H1 (cell line): ENCODE data around the gene PARD3. TPM values are rescaled to one million over a fixed set of nuclear protein-coding genes. Genes with fewer than 3 reads are reported as not detected.

ENCODE experiments used
- CTCF ChIA-PET: fragments of 300-600 bp; sonication (Branson Sonifier 250); formaldehyde crosslinking; loops from one replicate; lab custom pipeline; 2021; ENCODE audit not compliant: partially characterized antibody; lab: Charles Lee
- POLR2A ChIA-PET: fragments of 300-600 bp; sonication (Branson Sonifier 250); formaldehyde crosslinking; loops from one replicate; lab custom pipeline; 2021; ENCODE audit warnings: inconsistent platforms; ENCODE audit not compliant: partially characterized antibody; lab: Charles Lee
- DNase-seq, 2 experiments: peaks; one replicate each; pipeline versions ENCODE4 v3.0.0 to v3.0.0-alpha.2; 2010 to 2022; ENCODE audit warnings: low spot score in 2 of 2, low read depth in 1 of 2, mixed read lengths in 1 of 2
- FAIRE-seq: peaks from 2 replicates; lab custom pipeline; 2011; peaks lifted over from hg19 to GRCh38; lab: Jason Lieb, UNC
- H2AFZ ChIP-seq: 2 replicates; pipeline ENCODE4 v1.8.1; 2012; ENCODE audit warnings: low read length, inconsistent platforms
- H2AK5ac ChIP-seq: 2 replicates; pipeline ENCODE4 v1.6.1; 2013; ENCODE audit warnings: low read depth, low read length
- H2BK120ac ChIP-seq: replicated peaks from 2 replicates; pipeline ENCODE3; 2013; ENCODE audit warnings: low read depth, low read length, inconsistent platforms
- H2BK12ac ChIP-seq: 2 replicates; pipeline ENCODE4 v1.6.1; 2013; ENCODE audit warnings: low read depth, low read length
- H2BK15ac ChIP-seq: 2 replicates; pipeline ENCODE4 v1.6.1; 2013; ENCODE audit warnings: low read length
- H2BK20ac ChIP-seq: 2 replicates; pipeline ENCODE4 v1.6.1; 2013; ENCODE audit warnings: low read length
- H2BK5ac ChIP-seq: 2 replicates; pipeline ENCODE4 v1.6.1; 2013; ENCODE audit warnings: low read depth, low read length
- H3K14ac ChIP-seq: 2 replicates; pipeline ENCODE4 v1.6.1; 2013; ENCODE audit warnings: inconsistent platforms; ENCODE audit not compliant: insufficient read length
- H3K18ac ChIP-seq: 2 replicates; pipeline ENCODE4 v1.6.1; 2013; ENCODE audit warnings: low read length; ENCODE audit errors: extremely low read depth
- H3K23ac ChIP-seq: 2 replicates; pipeline ENCODE4 v1.6.1; 2013; ENCODE audit warnings: inconsistent platforms; ENCODE audit not compliant: insufficient read length
- H3K23me2 ChIP-seq: 2 replicates; pipeline ENCODE4 v1.6.1; 2013; ENCODE audit warnings: low read depth, low read length
- H3K27ac ChIP-seq: 2 replicates; pipeline ENCODE4 v1.6.1; 2011; ENCODE audit warnings: low read depth, low read length, inconsistent platforms
- H3K27me3 ChIP-seq, 4 experiments: replicated peaks in 1 of 4; 1 replicate in 1 of 4; 2 replicates in 3 of 4; pipeline versions ENCODE4 v1.6.1 to v1.8.1; 2011 to 2013; ENCODE audit warnings: low read length in 3 of 4, mild to moderate bottlenecking in 3 of 4, inconsistent platforms in 2 of 4, mixed read lengths in 2 of 4, moderate library complexity in 1 of 4; ENCODE audit not compliant: control insufficient read depth in 3 of 4, insufficient read depth in 3 of 4; ENCODE audit errors: extremely low read depth in 1 of 4
- H3K36me3 ChIP-seq, 4 experiments: 2 replicates each; pipeline versions ENCODE4 v1.6.1 to v1.8.1; 2011 to 2013; ENCODE audit warnings: mild to moderate bottlenecking in 4 of 4, low read length in 3 of 4, moderate library complexity in 2 of 4, control low read depth in 1 of 4, inconsistent platforms in 1 of 4; ENCODE audit not compliant: insufficient read depth in 4 of 4, control insufficient read depth in 2 of 4
- H3K4ac ChIP-seq: replicated peaks from 2 replicates; pipeline ENCODE3; 2013; ENCODE audit warnings: low read length, low read depth, mixed read lengths, inconsistent platforms; ENCODE audit not compliant: insufficient read length
- H3K4me1 ChIP-seq, 4 experiments: replicated peaks in 1 of 4; 1 replicate in 1 of 4; 2 replicates in 3 of 4; pipeline versions ENCODE4 v1.6.1 to v1.8.1; 2011 to 2013; ENCODE audit warnings: low read length in 3 of 4, inconsistent platforms in 2 of 4, mixed read lengths in 1 of 4; ENCODE audit not compliant: insufficient read depth in 4 of 4, control insufficient read depth in 3 of 4
- H3K4me2 ChIP-seq, 2 experiments: 2 replicates each; pipeline versions ENCODE4 v1.6.1 to v1.8.1; 2011 to 2013; ENCODE audit warnings: low read depth in 2 of 2, low read length in 2 of 2, control low read depth in 1 of 2, inconsistent platforms in 1 of 2, mild to moderate bottlenecking in 1 of 2; ENCODE audit not compliant: insufficient read depth in 1 of 2
- H3K4me3 ChIP-seq, 4 experiments: fragments of 200-600, 300-600 bp in 1 of 4; sonication (generic), shearing (Covaris generic), sonication (Bioruptor Twin) in 1 of 4; 2 replicates each; pipeline versions ENCODE4 v1.5.1 to v1.8.1; 2011 to 2016; ENCODE audit warnings: low read length in 4 of 4, low read depth in 3 of 4, control low read depth in 2 of 4, inconsistent platforms in 2 of 4, mild to moderate bottlenecking in 2 of 4, mixed read lengths in 1 of 4, moderate library complexity in 1 of 4; ENCODE audit not compliant: insufficient read depth in 2 of 4; ENCODE audit errors: extremely low read depth in 1 of 4
- H3K56ac ChIP-seq: replicated peaks from 2 replicates; pipeline ENCODE3; 2013; ENCODE audit warnings: low read depth, mild to moderate bottlenecking, mixed read lengths, low read length, inconsistent platforms; ENCODE audit not compliant: insufficient read length
- H3K79me1 ChIP-seq: 2 replicates; pipeline ENCODE4 v1.6.1; 2013; ENCODE audit warnings: low read depth, low read length, control low read depth
- H3K79me2 ChIP-seq, 2 experiments: 2 replicates each; pipeline versions ENCODE4 v1.6.1 to v1.8.1; 2012 to 2013; ENCODE audit warnings: low read length in 2 of 2, mild to moderate bottlenecking in 2 of 2, inconsistent platforms in 1 of 2; ENCODE audit not compliant: insufficient read depth in 2 of 2, control insufficient read depth in 1 of 2
- H3K9ac ChIP-seq, 4 experiments: replicated peaks in 1 of 4; 1 replicate in 1 of 4; 2 replicates in 3 of 4; pipeline versions ENCODE4 v1.6.1 to v1.8.1; 2011 to 2013; ENCODE audit warnings: low read depth in 3 of 4, low read length in 3 of 4, control low read depth in 2 of 4, mild to moderate bottlenecking in 2 of 4, moderate library complexity in 2 of 4, inconsistent platforms in 1 of 4; ENCODE audit errors: extremely low read depth in 1 of 4
- H3K9me3 ChIP-seq, 2 experiments: 2 replicates each; pipeline versions ENCODE4 v1.6.1 to v1.8.1; 2012 to 2013; ENCODE audit warnings: mild to moderate bottlenecking in 2 of 2, moderate library complexity in 2 of 2, control low read depth in 1 of 2, inconsistent platforms in 1 of 2, low read depth in 1 of 2, low read length in 1 of 2, mixed read lengths in 1 of 2; ENCODE audit not compliant: insufficient read depth in 2 of 2
- H4K20me1 ChIP-seq, 2 experiments: replicated peaks in 1 of 2; 2 replicates each; pipeline versions ENCODE3 to v1.8.1; 2011 to 2013; ENCODE audit warnings: inconsistent platforms in 2 of 2, low read length in 2 of 2, mild to moderate bottlenecking in 1 of 2; ENCODE audit not compliant: insufficient read depth in 2 of 2, control insufficient read depth in 1 of 2
- H4K5ac ChIP-seq: 2 replicates; pipeline ENCODE4 v1.6.1; 2013; ENCODE audit warnings: low read length, low read depth, mixed read lengths, inconsistent platforms; ENCODE audit not compliant: insufficient read length
- H4K8ac ChIP-seq: 2 replicates; pipeline ENCODE4 v1.8.0; 2013; ENCODE audit warnings: mild to moderate bottlenecking, moderate library complexity, low read length, inconsistent platforms; ENCODE audit not compliant: insufficient read depth; ENCODE audit errors: extremely low read depth
- H4K91ac ChIP-seq: replicated peaks from 2 replicates; pipeline ENCODE3; 2013; ENCODE audit warnings: low read length, mixed read lengths, inconsistent platforms; ENCODE audit not compliant: insufficient read length
- CHD1 ChIP-seq: IDR thresholded peaks from 2 replicates; pipeline ENCODE4 v1.6.1; 2012; ENCODE audit warnings: low read depth, low read length, improper control_type of control experiment
- CTBP2 ChIP-seq: IDR thresholded peaks from 2 replicates; pipeline ENCODE4 v1.7.0; 2011; ENCODE audit warnings: borderline replicate concordance, mild to moderate bottlenecking, moderate library complexity, mixed read lengths, low read length; ENCODE audit not compliant: insufficient read depth, insufficient read length
- HDAC6 ChIP-seq: IDR thresholded peaks from one replicate; pipeline ENCODE4 v1.7.1; 2012; ENCODE audit warnings: low read depth, mild to moderate bottlenecking, inconsistent platforms, low read length, moderate library complexity
- MAX ChIP-seq: IDR thresholded peaks from 2 replicates; pipeline ENCODE4 v1.6.1; 2012; ENCODE audit warnings: inconsistent platforms
- WGBS, 2 experiments: shearing (Covaris generic) in 1 of 2; methylation state at CpG; one replicate each; pipeline versions ENCODE4 v1.1.6 to v1.1.7; 2013 to 2015; ENCODE audit warnings: low lambda C conversion rate in 2 of 2, mixed read lengths in 2 of 2, inconsistent platforms in 1 of 2, low coverage in 1 of 2, missing lambda C conversion rate in 1 of 2; ENCODE audit not compliant: insufficient replicate concordance in 2 of 2, insufficient coverage in 1 of 2, insufficient read length in 1 of 2; ENCODE audit errors: extremely low coverage in 1 of 2, missing lambda C conversion rate in 1 of 2; 5-methylcytosine and 5-hydroxymethylcytosine counted together
- polyA plus RNA-seq, 7 experiments: library from polyadenylated mRNA; depleted of rRNA in 3 of 7; stranded (reverse) in 5 of 7; unstranded in 2 of 7; fragments of >200 nt in 5 of 7; fragments of 200-250 nt in 2 of 7; gene quantifications; 1 replicate in 5 of 7; 2 replicates in 1 of 7; 4 replicates in 1 of 7; pipeline versions ENCODE4 v1.2.1 to v1.2.3, GENCODE V29; 2011 to 2013; ENCODE audit warnings: missing spikeins in 2 of 7, mixed read lengths in 2 of 7
- total RNA-seq: library from RNA; stranded (reverse); fragmentation: NEBNext Ultra II Directional; extraction: Animal tissue kit (Norgen Biotek cat#: 25700); gene quantifications from 2 replicates; pipeline ENCODE4 v1.2.1, GENCODE V29; 2021

Gene PARD3
- total and polyA plus RNA-seq, 2 of the 8 experiments (the other 6 are each of a cell fraction or from before 2014, with no cell fraction given), result 19.7 to 49.1 TPM

GRCh38 chr10:34205452-34205851 lies 609.6 kb downstream of the PARD3 start:
- Histone ChIP-seq H2BK20ac (no peak overlapping the region), H2BK5ac (no peak overlapping the region), H2BK120ac (no peak overlapping the region), H3K9me3 (peaks cover 0 to 6% of the 10 kb centered on the region in 2 experiments; a peak in 2 of 4 replicates), H2AK5ac (no peak overlapping the region; the same call in 1 of the 2 replicates), H3K23me2 (no peaks in the 10 kb centered on the region), H4K91ac (no peak overlapping the region), H4K20me1 (no peaks in the 10 kb centered on the region), H2BK12ac (no peak overlapping the region), H3K27me3 (no peaks in the 10 kb centered on the region), H3K18ac (no peak overlapping the region), H3K27ac (no peak overlapping the region), H3K4ac (no peak overlapping the region), H3K79me2 (no peaks in the 10 kb centered on the region), H3K9ac (no peak overlapping the region), H2AFZ (no peak overlapping the region), H3K14ac (no peak overlapping the region), H3K56ac (no peak overlapping the region), H3K4me3 (no peak overlapping the region), H3K4me2 (no peak overlapping the region), H3K36me3 (no peaks in the 10 kb centered on the region; a peak in 1 of 8 replicates), H3K79me1 (no peaks in the 10 kb centered on the region), H3K4me1 (peaks cover 0 to 7% (median 4%) of the 10 kb centered on the region in 4 experiments; a peak in 4 of 7 replicates), H2BK15ac (no peak overlapping the region), H3K23ac (no peak overlapping the region), H4K8ac (no peak overlapping the region), H4K5ac (no peak overlapping the region)
- POLR2A ChIA-PET, result interaction anchor here (0.6 kb wide), 1 partner anchor 361 kb away, joined by 3 read pairs; no protein-coding TSS in a partner anchor
- TF ChIP-seq HDAC6 (no peak), CTBP2 (no peak), CHD1 (no peak), MAX (no peak)
- DNase-seq, result no peak
- no peak for FAIRE-seq
- CTCF ChIA-PET, result interaction anchor here (1.0 to 1.5 kb wide), 2 partner anchors 9 to 53 kb away, joined by 3 to 6 read pairs; no protein-coding TSS in a partner anchor
- 78% methylated on average over 5 of the region's 5 CpGs; no CpG with 5 or more reads in 1 of the 2 experiments for WGBS, 2 experiments
